ENCODE results near the gene BAX. TPM values are rescaled to one million over a fixed set of nuclear protein-coding genes. Genes with fewer than 3 reads are reported as not detected.
A peak's percentile ranks its signal among the peaks of the same experiment; 100 is the strongest.

Gene BAX
- total and polyA plus RNA-seq, 9 of the 15 experiments (the other 6 are each of a cell fraction or from before 2014, with no cell fraction given): 3.2 to 95.4 (median 44.5) TPM

DNA sequence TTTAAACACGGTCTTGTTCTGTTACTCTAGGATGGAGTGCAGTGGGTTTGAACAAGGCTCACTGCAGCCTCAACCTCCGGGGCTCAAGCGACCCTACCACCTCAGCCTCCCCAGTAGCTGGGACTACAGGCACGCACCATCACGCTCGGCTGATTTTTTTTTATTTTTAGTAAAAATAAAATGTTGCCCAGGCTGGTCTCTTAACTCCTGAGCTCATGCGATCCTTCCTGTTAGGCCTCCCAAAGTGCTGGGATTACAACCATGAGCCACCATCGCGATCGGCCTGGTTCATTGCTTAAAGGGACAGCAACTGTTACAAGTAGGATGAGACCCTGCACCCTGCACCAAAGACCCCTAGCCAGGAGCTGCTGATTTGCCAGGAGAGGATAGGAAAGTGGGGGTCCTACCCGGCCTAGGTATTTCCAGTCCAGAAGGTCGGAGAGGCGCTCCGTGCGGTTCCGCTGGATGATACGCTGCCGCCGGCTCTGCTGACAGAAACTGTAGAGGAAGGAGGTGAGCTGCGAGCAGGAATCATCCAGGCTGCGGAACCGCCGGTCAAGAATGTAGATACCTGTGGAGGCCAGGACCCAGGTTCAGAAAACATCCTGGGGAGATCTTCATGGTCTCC is 15.6 kb downstream of the BAX start (continued):
- TF ChIP-seq ZFPM2 (CRISPR knock-in tag; IDR thresholded peaks at IDR 0.05): no peak
- TF ChIP-seq ZNF785 (CRISPR knock-in tag; IDR thresholded peaks at IDR 0.05): no peak
- TF ChIP-seq SIRT6 (IDR thresholded peaks at IDR 0.05; ENCODE audit: low read depth, low read length): no peak
- peak; percentile 47; the same call in 1 of the 2 replicates for TF ChIP-seq PML (IDR thresholded peaks at IDR 0.05; ENCODE audit: low read length)
- TF ChIP-seq ARID2 (IDR thresholded peaks at IDR 0.05): no peak
- no peak for TF ChIP-seq JUNB (CRISPR knock-in tag; conservative IDR thresholded peaks at IDR 0.05)
- no peak for TF ChIP-seq ZNF778 (CRISPR knock-in tag; IDR thresholded peaks at IDR 0.05)
- TF ChIP-seq KAT8 (IDR thresholded peaks at IDR 0.05; ENCODE audit: low read depth): no peak

DNA sequence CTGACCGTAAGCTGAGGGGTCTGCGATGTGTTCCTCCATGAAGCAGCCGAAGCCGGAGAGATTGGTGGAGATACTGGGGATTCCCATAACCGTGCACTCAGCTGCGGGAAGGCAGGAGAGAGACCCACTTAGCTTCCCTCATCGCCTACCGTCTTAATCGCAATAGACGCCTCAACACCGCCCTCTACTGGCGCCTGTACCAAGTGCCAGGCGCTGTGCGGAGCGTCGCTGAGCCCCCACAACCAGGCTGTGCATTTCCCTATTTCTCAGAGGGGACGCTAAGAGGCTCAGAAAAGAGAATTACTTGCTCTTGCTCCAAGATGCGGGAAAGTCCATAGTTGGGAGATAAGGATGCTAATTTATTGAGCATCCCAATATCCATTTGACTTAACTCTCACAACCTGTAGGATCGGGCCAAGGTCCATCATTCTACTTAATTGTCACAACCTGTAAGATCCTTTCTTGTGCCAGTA is 16.3 kb downstream of the BAX start:
- H3K36me3 ChIP-seq (ENCODE audit: control insufficient read depth, insufficient read depth, low read length): peaks cover 67% of the 10 kb centered on the region
- no peaks in the 10 kb centered on the region for H3K9me3 ChIP-seq (replicated peaks; ENCODE audit: control insufficient read depth, insufficient read depth, low read depth, low read length)
- ATAC-seq: peak; percentile 66
- no TSS peak for BruUV-seq (replicated peaks)
- ChIA-PET CTCF (ENCODE audit: low intra/inter-chr PET ratio) (interaction anchor here (0.5 to 3.2 kb wide), 5 partner anchors 72 to 183 kb away, joined by 3 to 36 read pairs (median 3); no protein-coding TSS in a partner anchor), POLR2A (interaction anchor here (0.6 to 14.5 kb wide), 16 partner anchors 9 to 183 kb away, joined by 3 to 439 read pairs (median 4); partner anchors contain the start of genes BAX, BCAT2, GYS1 and NUCB1)
- peak overlapping the region; percentile 47; the same call in 1 of the 2 replicates for H3K4me2 ChIP-seq (ENCODE audit: insufficient read depth, low read length)
- FAIRE-seq: peak; percentile 87
- H3K9me1 ChIP-seq (ENCODE audit: control insufficient read depth, insufficient read depth, low read length): no peaks in the 10 kb centered on the region
- H3K27me3 ChIP-seq (ENCODE audit: control insufficient read depth in 2 of 2, insufficient read depth in 2 of 2, low read length in 2 of 2): no peaks in the 10 kb centered on the region
- H2AFZ ChIP-seq (ENCODE audit: low read depth, low read length): 0 out of 2 replicates have a peak overlapping the region, but pooled peaks have one; percentile 7
- H3K79me2 ChIP-seq (ENCODE audit: control insufficient read depth, insufficient read depth, low read length): peaks cover 18% of the 10 kb centered on the region
- peak; percentile 75 to 93 (median 80) for DNase-seq (ENCODE audit: extremely low read depth in 1 of 4, low spot score in 3 of 4)
- H3K4me1 ChIP-seq (replicated peaks in 1 of 2; ENCODE audit: control insufficient read depth in 2 of 2, insufficient read depth in 2 of 2, low read length in 2 of 2): peaks cover 26 to 34% of the 10 kb centered on the region in 2 experiments
- peak overlapping the region in 1 of 2 experiments; percentile 27; a peak in 3 of 4 replicates for H3K9ac ChIP-seq (ENCODE audit: insufficient read depth in 1 of 2, low read depth in 2 of 2, low read length in 2 of 2)
- H4K20me1 ChIP-seq (replicated peaks; ENCODE audit: control insufficient read depth, insufficient read depth, low read length): peaks cover 13% of the 10 kb centered on the region
- intact Hi-C loops (cut with micrococcal nuclease) (loop anchor here (1.0 to 2.0 kb wide), 2 partner anchors 129 to 176 kb away; no protein-coding TSS in a partner anchor), in situ Hi-C loops (cut with MboI) (loop anchor here (5.0 to 10.0 kb wide), 2 partner anchors 179 to 326 kb away; partner anchors contain the start of gene CA11)
- 11% methylated on average over 19 of the region's 19 CpGs for WGBS (ENCODE audit: insufficient coverage, low coverage, missing lambda C conversion rate)
- peak overlapping the region; percentile 42; the same call in 2 of the 3 replicates for H3K27ac ChIP-seq (ENCODE audit: extremely low read depth, low read depth, low read length)
- no peak overlapping the region for H3K4me3 ChIP-seq
- TF ChIP-seq ARID3A (IDR thresholded peaks at IDR 0.05; ENCODE audit: borderline replicate concordance, low read depth, low read length) (no peak), ZC3H8 (IDR thresholded peaks at IDR 0.05) (no peak), ZNF263 (CRISPR knock-in tag; IDR thresholded peaks at IDR 0.05; ENCODE audit: borderline replicate concordance) (no peak), HDAC1 (IDR thresholded peaks at IDR 0.05) (0 out of 4 replicates have a peak, but pooled peaks of 1 of the 2 experiments have one; percentile 25), JUN (IDR thresholded peaks at IDR 0.05; ENCODE audit: borderline replicate concordance, low read depth, low read length) (0 out of 2 replicates have a peak, but pooled peaks have one; percentile 7), JUN (CRISPR knock-in tag; IDR thresholded peaks at IDR 0.05; ENCODE audit: borderline replicate concordance) (no peak), STAG1 (CRISPR knock-in tag; IDR thresholded peaks at IDR 0.05; ENCODE audit: borderline replicate concordance) (peak; percentile 66; the same call in 1 of the 2 replicates), HMG20B (CRISPR knock-in tag; IDR thresholded peaks at IDR 0.05) (no peak), ATF7 (IDR thresholded peaks at IDR 0.05) (peak; percentile 61; the same call in 1 of the 2 replicates)
- TF ChIP-seq, protein P1, sequence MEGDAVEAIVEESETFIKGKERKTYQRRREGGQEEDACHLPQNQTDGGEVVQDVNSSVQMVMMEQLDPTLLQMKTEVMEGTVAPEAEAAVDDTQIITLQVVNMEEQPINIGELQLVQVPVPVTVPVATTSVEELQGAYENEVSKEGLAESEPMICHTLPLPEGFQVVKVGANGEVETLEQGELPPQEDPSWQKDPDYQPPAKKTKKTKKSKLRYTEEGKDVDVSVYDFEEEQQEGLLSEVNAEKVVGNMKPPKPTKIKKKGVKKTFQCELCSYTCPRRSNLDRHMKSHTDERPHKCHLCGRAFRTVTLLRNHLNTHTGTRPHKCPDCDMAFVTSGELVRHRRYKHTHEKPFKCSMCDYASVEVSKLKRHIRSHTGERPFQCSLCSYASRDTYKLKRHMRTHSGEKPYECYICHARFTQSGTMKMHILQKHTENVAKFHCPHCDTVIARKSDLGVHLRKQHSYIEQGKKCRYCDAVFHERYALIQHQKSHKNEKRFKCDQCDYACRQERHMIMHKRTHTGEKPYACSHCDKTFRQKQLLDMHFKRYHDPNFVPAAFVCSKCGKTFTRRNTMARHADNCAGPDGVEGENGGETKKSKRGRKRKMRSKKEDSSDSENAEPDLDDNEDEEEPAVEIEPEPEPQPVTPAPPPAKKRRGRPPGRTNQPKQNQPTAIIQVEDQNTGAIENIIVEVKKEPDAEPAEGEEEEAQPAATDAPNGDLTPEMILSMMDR (IDR thresholded peaks at IDR 0.05 in 2 of 3, conservative IDR thresholded peaks at IDR 0.05 in 1 of 3; ENCODE audit: insufficient read depth in 2 of 3, low read depth in 1 of 3, low read length in 3 of 3): peak; percentile 94 to 98 (median 97)
